ENCODE data around the gene CHERP.
"Not testable (repeated sequence)": the region's sequence is repeated elsewhere in the genome, so short reads cannot be mapped to it uniquely, and the experiment has no call there.

Gene CHERP

GRCh38 chr19:16506961-16507360 is 35.3 kb downstream of the CHERP start:
- no peak overlapping the region for H3K4me3 ChIP-seq (ENCODE audit: low read depth, low read length)
- no peak for DNase-seq

GRCh38 chr19:16506161-16506560 is 36.1 kb downstream of the CHERP start:
- H3K27ac ChIP-seq, result peak overlapping the region; percentile 71
- DNase-seq; H3K27me3 ChIP-seq (ENCODE audit: insufficient read depth, low read depth, severe bottlenecking); H3K9me3 ChIP-seq (ENCODE audit: severe bottlenecking); H3K4me3 ChIP-seq (ENCODE audit: low read depth, low read length): not testable (repeated sequence)
- peaks cover 57% of the 10 kb centered on the region for H3K36me3 ChIP-seq

More at GRCh38 chr19:16506961-16507360, 35.3 kb downstream of the CHERP start:
- TF ChIP-seq CTCF (IDR thresholded peaks at IDR 0.05; ENCODE audit: low read depth, low read length), result no peak
- Histone ChIP-seq H3K9me3 (ENCODE audit: severe bottlenecking) (no peaks in the 10 kb centered on the region), H3K27me3 (ENCODE audit: insufficient read depth, low read depth, severe bottlenecking) (no peaks in the 10 kb centered on the region), H3K27ac (no peak overlapping the region), H3K36me3 (peaks cover 61% of the 10 kb centered on the region)

- Histone ChIP-seq H3K36me3 (peaks cover 46% of the 10 kb centered on the region), H3K9me3 (ENCODE audit: severe bottlenecking) (no peaks in the 10 kb centered on the region), H3K27me3 (ENCODE audit: insufficient read depth, low read depth, severe bottlenecking) (no peaks in the 10 kb centered on the region), H3K27ac (peak overlapping the region; percentile 71), H3K4me3 (ENCODE audit: low read depth, low read length) (no peak overlapping the region)
- TF ChIP-seq CTCF (IDR thresholded peaks at IDR 0.05; ENCODE audit: low read depth, low read length), result no peak
- DNase-seq, result no peak
Measured at GRCh38 chr19:16504271-16504670, 38.0 kb downstream of the CHERP start.

- Histone ChIP-seq H3K4me3 (ENCODE audit: low read depth, low read length) (no peak overlapping the region), H3K9me3 (ENCODE audit: severe bottlenecking) (no peaks in the 10 kb centered on the region), H3K27ac (no peak overlapping the region), H3K27me3 (ENCODE audit: insufficient read depth, low read depth, severe bottlenecking) (no peaks in the 10 kb centered on the region), H3K36me3 (peaks cover 11% of the 10 kb centered on the region)
- no peak for TF ChIP-seq CTCF (IDR thresholded peaks at IDR 0.05; ENCODE audit: low read depth, low read length)
- DNase-seq, result no peak
Measured at GRCh38 chr19:16497837-16498236, 44.4 kb downstream of the CHERP start.

- peak overlapping the region; percentile 77 for H3K4me3 ChIP-seq (ENCODE audit: low read depth, low read length)
- H3K27me3 ChIP-seq (ENCODE audit: insufficient read depth, low read depth, severe bottlenecking), result no peaks in the 10 kb centered on the region
- H3K36me3 ChIP-seq, result peaks cover 8% of the 10 kb centered on the region
- TF ChIP-seq CTCF (IDR thresholded peaks at IDR 0.05; ENCODE audit: low read depth, low read length), result no peak
- DNase-seq, result no peak
- H3K9me3 ChIP-seq (ENCODE audit: severe bottlenecking), result no peaks in the 10 kb centered on the region
- no peak overlapping the region for H3K27ac ChIP-seq
Measured at GRCh38 chr19:16497042-16497441, 45.2 kb downstream of the CHERP start.

- peak overlapping the region; percentile 41 for H3K27ac ChIP-seq
- H3K9me3 ChIP-seq (ENCODE audit: severe bottlenecking), result no peaks in the 10 kb centered on the region
- TF ChIP-seq CTCF (IDR thresholded peaks at IDR 0.05; ENCODE audit: low read depth, low read length), result no peak
- H3K27me3 ChIP-seq (ENCODE audit: insufficient read depth, low read depth, severe bottlenecking), result no peaks in the 10 kb centered on the region
- peak overlapping the region; percentile 77 for H3K4me3 ChIP-seq (ENCODE audit: low read depth, low read length)
- peaks cover 8% of the 10 kb centered on the region for H3K36me3 ChIP-seq
- DNase-seq, result no peak
Measured at GRCh38 chr19:16496613-16496983, 45.6 kb downstream of the CHERP start.

Measured in WERI-Rb-1 (cell line).